ENCODE measurements around the gene PRSS53. TPM values are rescaled to one million over a fixed set of nuclear protein-coding genes. Genes with fewer than 3 reads are reported as not detected.

The PRSS53 gene
- total and polyA plus RNA-seq, 10 of the 15 experiments (the other 5 are each of a cell fraction or from before 2014, with no cell fraction given), result 0.35 to 3.4 (median 0.88) TPM; not detected in 2

DNA sequence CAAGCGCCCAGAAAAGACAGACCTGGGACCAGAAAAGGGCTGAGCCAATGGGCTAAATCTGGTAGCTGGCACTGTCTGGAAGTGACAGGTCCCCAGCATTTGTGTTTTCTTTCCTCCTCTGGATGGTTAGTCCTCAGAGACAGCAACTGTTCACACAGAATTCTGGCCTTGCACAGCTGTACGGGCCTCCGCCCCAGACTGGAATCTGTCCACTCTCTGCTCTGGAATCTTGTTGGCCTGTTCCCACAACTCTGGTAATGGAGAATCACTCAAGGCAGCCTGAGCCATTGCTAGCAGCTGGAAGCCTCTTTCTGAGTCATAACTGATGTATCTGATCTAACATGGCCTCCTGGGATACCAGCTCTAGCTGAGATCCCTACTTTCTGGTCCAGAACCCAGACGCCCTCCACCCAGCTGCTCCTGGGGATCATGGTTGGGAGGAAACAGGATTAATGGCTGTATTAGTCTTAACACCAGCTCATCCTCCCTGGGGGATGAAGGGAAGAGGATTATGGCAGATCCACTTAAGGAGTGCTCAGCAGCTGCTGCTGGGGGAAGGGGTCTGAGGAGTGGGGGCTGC lies 23.8 kb downstream of the PRSS53 start:
- RAD21 ChIA-PET (ENCODE audit: unreplicated experiment), result no interaction called here
- no peak overlapping the region for H3K27ac ChIP-seq (ENCODE audit: control insufficient read depth, insufficient read depth)
- H3K4me2 ChIP-seq (ENCODE audit: control insufficient read depth, insufficient read depth), result no peak overlapping the region
- no peaks in the 10 kb centered on the region for H3K27me3 ChIP-seq (replicated peaks in 1 of 2; ENCODE audit: control insufficient read depth in 2 of 2, insufficient read depth in 2 of 2, low read length in 1 of 2)
- no peaks in the 10 kb centered on the region for H3K9me3 ChIP-seq (replicated peaks; ENCODE audit: control insufficient read depth, insufficient read depth, low read length)
- ATAC-seq (no peak), DNase-seq (ENCODE audit: low read depth, low spot score) (no peak), FAIRE-seq (no peak)
- H3K79me2 ChIP-seq (ENCODE audit: control insufficient read depth, insufficient read depth, low read length), result peaks cover 13% of the 10 kb centered on the region
- intact Hi-C loops (cut with micrococcal nuclease; ENCODE audit: unreplicated experiment) (no loop called here), in situ Hi-C loops (cut with MboI) (no loop called here)
- BruUV-seq (replicated peaks), result no TSS peak
- H3K4me3 ChIP-seq, result no peak overlapping the region
- no peak overlapping the region for H2AFZ ChIP-seq (ENCODE audit: control insufficient read depth, low read depth, low read length)
- SMC1A ChIA-PET (ENCODE audit: uncharacterized antibody, unreplicated experiment), result no interaction called here
- H3K4me1 ChIP-seq (ENCODE audit: control insufficient read depth, insufficient read depth, low read length), result no peaks in the 10 kb centered on the region
- H4K20me1 ChIP-seq (ENCODE audit: control insufficient read depth, insufficient read depth), result no peaks in the 10 kb centered on the region
- peaks cover 11 to 23% of the 10 kb centered on the region in 2 experiments for H3K36me3 ChIP-seq (ENCODE audit: control insufficient read depth in 2 of 2, insufficient read depth in 2 of 2, low read length in 1 of 2)
- TF ChIP-seq NFYB (IDR thresholded peaks at IDR 0.05; ENCODE audit: insufficient read depth, low read depth, low read length) (0 out of 2 replicates have a peak, but pooled peaks have one; percentile 10), SMAD5 (IDR thresholded peaks at IDR 0.05; ENCODE audit: low read depth) (no peak)
- POLR2A ChIA-PET, result interaction anchor here (0.6 to 1.3 kb wide), 2 partner anchors 9 to 15 kb away, joined by 3 to 4 read pairs; partner anchors contain the start of genes ZNF646 and ZNF668
- WGBS (ENCODE audit: insufficient coverage, insufficient replicate concordance, low lambda C conversion rate, missing lambda C conversion rate), result 82% methylated on average over 4 of the region's 4 CpGs
- CTCF ChIA-PET, result no interaction called here
- H3K9ac ChIP-seq (ENCODE audit: control insufficient read depth, insufficient read depth, low read length), result no peak overlapping the region

DNA sequence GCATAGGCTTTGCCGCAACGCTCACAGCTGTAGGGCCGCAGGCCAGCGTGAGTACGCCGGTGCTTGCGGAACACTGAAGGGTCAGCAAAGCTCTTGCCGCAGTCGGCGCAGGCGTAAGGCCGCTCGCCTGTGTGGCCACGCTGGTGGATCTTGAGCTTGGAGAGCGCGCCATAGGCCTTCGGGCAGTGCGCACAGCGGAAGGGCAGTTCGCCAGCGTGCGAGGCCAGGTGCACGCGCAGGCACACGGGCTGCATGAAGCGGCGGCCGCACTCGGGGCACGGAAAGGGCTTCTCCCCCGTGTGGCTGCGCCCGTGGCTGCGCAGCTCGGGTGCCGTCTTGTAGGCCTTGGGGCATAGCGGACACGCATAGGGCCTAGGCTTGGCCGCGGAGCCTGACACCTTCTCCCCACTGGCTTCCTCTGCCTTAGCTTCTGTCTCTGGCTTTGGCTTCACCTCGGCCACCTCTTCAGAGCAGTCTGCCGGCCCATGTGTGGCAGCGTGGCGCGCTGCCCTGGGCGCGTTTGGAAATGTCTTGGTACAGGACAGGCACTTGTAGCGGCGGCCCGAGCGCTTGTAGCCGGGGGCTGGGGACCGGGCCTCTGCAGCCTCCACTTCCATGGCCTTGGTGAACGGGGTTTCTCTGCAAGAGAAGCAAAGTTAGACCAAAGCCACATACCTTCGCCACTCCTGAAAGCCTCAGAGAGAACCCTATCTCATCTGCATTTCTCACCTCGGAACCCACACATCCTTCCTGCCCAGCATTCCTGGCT lies 24.7 kb downstream of the PRSS53 start:
- intact Hi-C loops (cut with micrococcal nuclease; ENCODE audit: unreplicated experiment) (no loop called here), in situ Hi-C loops (cut with MboI) (no loop called here)
- 93% methylated on average over 56 of the region's 56 CpGs for WGBS (ENCODE audit: insufficient coverage, insufficient replicate concordance, low lambda C conversion rate, missing lambda C conversion rate)
- BruUV-seq (replicated peaks), result no TSS peak
- RAD21 ChIA-PET (ENCODE audit: unreplicated experiment), result no interaction called here
- Histone ChIP-seq H3K4me3 (no peak overlapping the region), H3K4me2 (ENCODE audit: control insufficient read depth, insufficient read depth) (no peak overlapping the region), H3K9me3 (replicated peaks; ENCODE audit: control insufficient read depth, insufficient read depth, low read length) (no peaks in the 10 kb centered on the region), H3K36me3 (ENCODE audit: control insufficient read depth in 2 of 2, insufficient read depth in 2 of 2, low read length in 1 of 2) (peaks cover 11 to 23% of the 10 kb centered on the region in 2 experiments), H3K27ac (ENCODE audit: control insufficient read depth, insufficient read depth) (no peak overlapping the region), H3K9ac (ENCODE audit: control insufficient read depth, insufficient read depth, low read length) (no peak overlapping the region), H3K4me1 (ENCODE audit: control insufficient read depth, insufficient read depth, low read length) (no peaks in the 10 kb centered on the region), H3K79me2 (ENCODE audit: control insufficient read depth, insufficient read depth, low read length) (peaks cover 10% of the 10 kb centered on the region), H2AFZ (ENCODE audit: control insufficient read depth, low read depth, low read length) (no peak overlapping the region), H3K27me3 (replicated peaks in 1 of 2; ENCODE audit: control insufficient read depth in 2 of 2, insufficient read depth in 2 of 2, low read length in 1 of 2) (no peaks in the 10 kb centered on the region), H4K20me1 (ENCODE audit: control insufficient read depth, insufficient read depth) (no peaks in the 10 kb centered on the region)
- no peak for DNase-seq (ENCODE audit: low read depth, low spot score)
- TF ChIP-seq CBX5 (IDR thresholded peaks at IDR 0.05; ENCODE audit: low read depth) (no peak), SP1 (IDR thresholded peaks at IDR 0.05; ENCODE audit: low read depth, low read length) (no peak), NR2F1 (conservative IDR thresholded peaks at IDR 0.05) (no peak), SMAD1 (IDR thresholded peaks at IDR 0.05; ENCODE audit: low read depth, partially characterized antibody) (no peak)
- no peak for FAIRE-seq
- CTCF ChIA-PET, result interaction anchor here (0.5 kb wide), 1 partner anchor 8 kb away, joined by 3 read pairs; no protein-coding TSS in a partner anchor
- SMC1A ChIA-PET (ENCODE audit: uncharacterized antibody, unreplicated experiment), result no interaction called here
- ATAC-seq, result no peak
- POLR2A ChIA-PET, result interaction anchor here (0.6 to 1.3 kb wide), 2 partner anchors 8 to 10 kb away, joined by 4 to 5 read pairs; partner anchors contain the start of genes ZNF646 and ZNF668

Measured in GM12878 (cell line).